Esophagus muscularis mucosa (tissue), 3 donors: Measurements from ENCODE around the gene SPEF1.

Source experiments
- EP300 ChIP-seq: sonication (generic); formaldehyde crosslinking; IDR thresholded peaks from one replicate; pipeline ENCODE4 v1.6.1; 2017; ENCODE audit warnings: antibody characterized with exemption
- TF ChIP-seq, protein P1 (sequence below), 3 experiments: fragments of 200-600 bp in 2 of 3; fragments of 450-650 bp in 1 of 3; sonication (generic) in 2 of 3; IDR thresholded peaks; one replicate each; pipeline ENCODE4 v1.5.1; 2017 to 2019; ENCODE audit warnings: antibody characterized with exemption in 3 of 3, mild to moderate bottlenecking in 2 of 3, moderate library complexity in 1 of 3

DNA sequence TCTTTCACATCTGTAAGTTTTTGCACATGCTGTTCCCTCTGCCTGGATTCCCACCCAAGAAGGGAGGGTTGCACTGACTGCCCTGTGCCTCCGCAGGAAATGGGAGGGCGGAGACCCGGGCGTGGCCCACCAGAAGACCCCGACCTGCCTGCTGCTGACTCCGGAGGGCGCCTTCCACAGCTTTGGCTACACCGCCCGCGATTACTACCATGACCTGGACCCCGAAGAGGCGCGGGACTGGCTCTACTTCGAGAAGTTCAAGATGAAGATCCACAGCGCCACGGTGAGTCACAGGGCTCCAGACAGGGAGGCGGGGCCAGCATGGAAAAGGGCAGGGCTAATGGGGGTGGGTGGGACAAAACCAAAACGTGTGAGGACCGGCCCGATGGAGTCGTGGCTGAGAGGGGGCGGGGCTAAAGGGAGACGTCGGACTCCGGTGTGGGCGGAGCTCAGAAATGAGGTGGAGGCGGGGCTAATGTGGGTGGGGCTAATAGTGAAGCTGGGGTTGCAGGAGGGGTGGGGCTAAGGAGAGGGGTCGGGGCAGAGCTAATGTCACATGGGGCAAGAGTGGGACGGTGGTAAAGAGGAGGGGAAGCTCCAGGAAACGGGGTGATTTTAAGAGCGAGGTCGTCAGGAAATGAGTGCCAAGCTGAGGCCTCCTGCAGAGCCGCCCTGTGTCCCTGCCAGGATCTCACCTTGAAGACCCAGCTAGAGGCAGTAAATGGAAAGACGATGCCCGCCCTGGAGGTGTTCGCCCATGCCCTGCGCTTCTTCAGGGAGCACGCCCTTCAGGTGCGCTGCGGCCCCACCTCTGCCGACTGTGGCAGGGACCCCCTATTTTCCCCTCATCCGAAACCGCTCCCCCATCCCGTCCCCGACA, 36.2 kb downstream of the SPEF1 start:
- TF ChIP-seq, protein P1, sequence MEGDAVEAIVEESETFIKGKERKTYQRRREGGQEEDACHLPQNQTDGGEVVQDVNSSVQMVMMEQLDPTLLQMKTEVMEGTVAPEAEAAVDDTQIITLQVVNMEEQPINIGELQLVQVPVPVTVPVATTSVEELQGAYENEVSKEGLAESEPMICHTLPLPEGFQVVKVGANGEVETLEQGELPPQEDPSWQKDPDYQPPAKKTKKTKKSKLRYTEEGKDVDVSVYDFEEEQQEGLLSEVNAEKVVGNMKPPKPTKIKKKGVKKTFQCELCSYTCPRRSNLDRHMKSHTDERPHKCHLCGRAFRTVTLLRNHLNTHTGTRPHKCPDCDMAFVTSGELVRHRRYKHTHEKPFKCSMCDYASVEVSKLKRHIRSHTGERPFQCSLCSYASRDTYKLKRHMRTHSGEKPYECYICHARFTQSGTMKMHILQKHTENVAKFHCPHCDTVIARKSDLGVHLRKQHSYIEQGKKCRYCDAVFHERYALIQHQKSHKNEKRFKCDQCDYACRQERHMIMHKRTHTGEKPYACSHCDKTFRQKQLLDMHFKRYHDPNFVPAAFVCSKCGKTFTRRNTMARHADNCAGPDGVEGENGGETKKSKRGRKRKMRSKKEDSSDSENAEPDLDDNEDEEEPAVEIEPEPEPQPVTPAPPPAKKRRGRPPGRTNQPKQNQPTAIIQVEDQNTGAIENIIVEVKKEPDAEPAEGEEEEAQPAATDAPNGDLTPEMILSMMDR (IDR thresholded peaks at IDR 0.05) = no peak
- TF ChIP-seq EP300 = no peak
